ENCODE data around the gene ROCK1.

DNA sequence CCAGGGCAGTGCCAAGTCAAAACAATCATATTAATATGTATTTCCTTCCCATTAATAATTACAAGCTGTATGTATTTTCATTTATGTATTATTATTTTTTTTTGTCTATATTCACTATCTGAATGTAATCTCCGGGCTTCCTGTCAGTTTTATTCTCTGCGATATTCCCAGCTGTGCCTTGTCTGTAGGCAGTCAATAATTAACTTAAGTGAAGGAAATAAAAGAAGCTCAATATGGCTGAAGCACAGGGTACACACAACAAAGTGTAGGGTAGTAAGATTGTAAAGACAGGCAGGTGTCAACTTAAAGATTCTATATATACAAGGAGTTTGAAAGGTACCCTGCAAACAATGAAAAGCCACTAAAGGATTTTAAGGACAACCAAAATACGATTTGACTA is 122.9 kb downstream of the ROCK1 start:
- TF ChIP-seq SP1 (IDR thresholded peaks at IDR 0.05; ENCODE audit: low read depth, low read length) = no peak
- TF ChIP-seq, protein P1, sequence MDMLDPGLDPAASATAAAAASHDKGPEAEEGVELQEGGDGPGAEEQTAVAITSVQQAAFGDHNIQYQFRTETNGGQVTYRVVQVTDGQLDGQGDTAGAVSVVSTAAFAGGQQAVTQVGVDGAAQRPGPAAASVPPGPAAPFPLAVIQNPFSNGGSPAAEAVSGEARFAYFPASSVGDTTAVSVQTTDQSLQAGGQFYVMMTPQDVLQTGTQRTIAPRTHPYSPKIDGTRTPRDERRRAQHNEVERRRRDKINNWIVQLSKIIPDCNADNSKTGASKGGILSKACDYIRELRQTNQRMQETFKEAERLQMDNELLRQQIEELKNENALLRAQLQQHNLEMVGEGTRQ (IDR thresholded peaks at IDR 0.05; ENCODE audit: low read length) = no peak
- TF ChIP-seq RXRA (IDR thresholded peaks at IDR 0.05; ENCODE audit: insufficient read depth, low read depth, low read length) = no peak
- no peak for TF ChIP-seq CTCF (IDR thresholded peaks at IDR 0.05; ENCODE audit: control extremely low read depth in 1 of 3, insufficient read depth in 1 of 3, low read depth in 1 of 3, low read length in 3 of 3)
- no peak for TF ChIP-seq POLR2A (IDR thresholded peaks at IDR 0.05; ENCODE audit: control extremely low read depth in 1 of 2, low read depth in 2 of 2, low read length in 2 of 2)
- TF ChIP-seq EZH2 (IDR thresholded peaks at IDR 0.05; ENCODE audit: low read depth, low read length, severe bottlenecking) = no peak
- TF ChIP-seq JUN (IDR thresholded peaks at IDR 0.05; ENCODE audit: low read depth, low read length) = no peak
- no peak for TF ChIP-seq SAP30 (IDR thresholded peaks at IDR 0.05; ENCODE audit: insufficient read depth, insufficient replicate concordance, low read length)
- TF ChIP-seq TAF1 (IDR thresholded peaks at IDR 0.05; ENCODE audit: low read depth, low read length) = no peak
- TF ChIP-seq RAD21 (IDR thresholded peaks at IDR 0.05 in 1 of 2, conservative IDR thresholded peaks at IDR 0.05 in 1 of 2; ENCODE audit: low read depth in 2 of 2, low read length in 2 of 2) = no peak
- TF ChIP-seq KDM5A (IDR thresholded peaks at IDR 0.05; ENCODE audit: low read length) = no peak
- no peak for TF ChIP-seq CHD2 (IDR thresholded peaks at IDR 0.05; ENCODE audit: low read length)
- TF ChIP-seq MAFK (IDR thresholded peaks at IDR 0.05; ENCODE audit: low read depth, low read length) = no peak

Measured in H1 (cell line).